GM23248 (cell line): ENCODE measurements around the gene KATNIP. TPM values are rescaled to one million over a fixed set of nuclear protein-coding genes. Genes with fewer than 3 reads are reported as not detected.

Experiments used
- DNase-seq: peaks from one replicate; pipeline ENCODE4 v3.0.0-alpha.2; 2015
- H2AFZ ChIP-seq: fragments of 200-600 bp; sonication (generic); 2 replicates; pipeline ENCODE4 v1.6.1; 2016; ENCODE audit warnings: antibody characterized with exemption
- H3F3A ChIP-seq: fragments of 200-600 bp; sonication (generic); 2 replicates; pipeline ENCODE4 v1.6.1; 2016; ENCODE audit warnings: mild to moderate bottlenecking, antibody characterized with exemption, mixed run types; ENCODE audit not compliant: insufficient read depth
- H3K27ac ChIP-seq: fragments of 200-600 bp; sonication (generic); 2 replicates; pipeline ENCODE4 v1.5.1; 2016; ENCODE audit warnings: mild to moderate bottlenecking
- H3K27me3 ChIP-seq: fragments of 200-600 bp; sonication (generic); replicated peaks from 2 replicates; pipeline ENCODE4 v1.6.1; 2016; ENCODE audit warnings: mild to moderate bottlenecking; ENCODE audit not compliant: insufficient read depth
- H3K36me3 ChIP-seq: fragments of 200-600 bp; sonication (generic); 2 replicates; pipeline ENCODE4 v1.6.1; 2016; ENCODE audit warnings: low read depth, mild to moderate bottlenecking
- H3K4me1 ChIP-seq: fragments of 200-600 bp; sonication (generic); 2 replicates; pipeline ENCODE4 v1.6.1; 2016; ENCODE audit warnings: mild to moderate bottlenecking; ENCODE audit not compliant: insufficient read depth
- H3K4me2 ChIP-seq: fragments of 200-600 bp; sonication (generic); one replicate; pipeline ENCODE4 v1.6.1; 2016; ENCODE audit warnings: mild to moderate bottlenecking; ENCODE audit not compliant: unreplicated experiment
- H3K4me3 ChIP-seq: fragments of 200-600 bp; sonication (generic); 2 replicates; pipeline ENCODE4 v1.5.1; 2016; ENCODE audit warnings: mild to moderate bottlenecking
- H3K79me2 ChIP-seq: fragments of 200-600 bp; sonication (generic); 2 replicates; pipeline ENCODE4 v1.6.1; 2016; ENCODE audit warnings: mild to moderate bottlenecking; ENCODE audit not compliant: insufficient read depth
- H3K9ac ChIP-seq: fragments of 200-600 bp; sonication (generic); 2 replicates; pipeline ENCODE4 v1.6.1; 2016; ENCODE audit warnings: mild to moderate bottlenecking
- H3K9me2 ChIP-seq: fragments of 200-600 bp; sonication (generic); 2 replicates; pipeline ENCODE4 v1.6.1; 2016; ENCODE audit warnings: mixed run types, mild to moderate bottlenecking, moderate library complexity; ENCODE audit not compliant: insufficient read depth
- H3K9me3 ChIP-seq: fragments of 200-600 bp; sonication (generic); one replicate; pipeline ENCODE4 v1.6.1; 2017; ENCODE audit warnings: low read depth
- H4K20me1 ChIP-seq: fragments of 200-600 bp; sonication (generic); 2 replicates; pipeline ENCODE4 v1.6.0; 2016; ENCODE audit not compliant: insufficient read depth
- EZH2 ChIP-seq: fragments of 200-600 bp; sonication (generic); IDR thresholded peaks from 2 replicates; pipeline ENCODE4 v1.6.1; 2018; ENCODE audit warnings: antibody characterized with exemption, mild to moderate bottlenecking; ENCODE audit not compliant: insufficient read depth, poor library complexity, severe bottlenecking
- EZH2phosphoT487 ChIP-seq: fragments of 200-600 bp; sonication (generic); IDR thresholded peaks from 2 replicates; pipeline ENCODE4 v1.6.1; 2018; ENCODE audit warnings: antibody characterized with exemption, moderate library complexity, mild to moderate bottlenecking, low read depth; ENCODE audit not compliant: insufficient read depth
- WGBS, 2 experiments: methylation state at CpG; one replicate each; pipeline ENCODE4 v1.1.6; 2015 to 2017; ENCODE audit warnings: low lambda C conversion rate in 2 of 2, low coverage in 1 of 2; ENCODE audit errors: missing lambda C conversion rate in 2 of 2; 5-methylcytosine and 5-hydroxymethylcytosine counted together
- in situ Hi-C: fragments of 300-500 bp; cut with MboI; formaldehyde crosslinking; loops from 2 replicates; pipeline ENCODE4 v1.15.0; 2020
- polyA plus RNA-seq: library from polyadenylated mRNA; unstranded; fragments of >200 nt; fragmentation: Nextera tagmentation; extraction: Ambion mirVana; gene quantifications from 2 replicates; pipeline ENCODE4 v1.2.1, GENCODE V29; 2016
- total RNA-seq: library from RNA; depleted of rRNA; stranded (reverse); fragments of >200 nt; shearing (Covaris generic); gene quantifications from 2 replicates; pipeline ENCODE4 v1.2.3, GENCODE V29; 2014

KATNIP gene
- total and polyA plus RNA-seq, 2 experiments from 2014 or later = 6.9 to 8.5 TPM

GRCh38 chr16:27529962-27530361 lies 20.0 kb upstream of the KATNIP start:
- Histone ChIP-seq H3K4me2 (no peak overlapping the region), H3K27ac (no peak overlapping the region), H3K36me3 (peaks cover 66% of the 10 kb centered on the region), H3K79me2 (no peaks in the 10 kb centered on the region), H4K20me1 (no peaks in the 10 kb centered on the region; the same call in 1 of the 2 replicates), H3K9ac (no peak overlapping the region), H3K4me1 (peaks cover 9% of the 10 kb centered on the region; the same call in 1 of the 2 replicates), H2AFZ (no peak overlapping the region), H3F3A (no peaks in the 10 kb centered on the region), H3K9me2 (no peaks in the 10 kb centered on the region), H3K4me3 (no peak overlapping the region), H3K9me3 (no peaks in the 10 kb centered on the region), H3K27me3 (no peaks in the 10 kb centered on the region)
- in situ Hi-C loops = no loop called here
- DNase-seq = peak; percentile 62
- TF ChIP-seq EZH2 = no peak
- TF ChIP-seq EZH2phosphoT487 = no peak
- WGBS, 2 experiments = 38 to 49% methylated on average over 6 of the region's 6 CpGs

GRCh38 chr16:27531186-27531585 lies 18.8 kb upstream of the KATNIP start:
- in situ Hi-C loops = no loop called here
- Histone ChIP-seq H3K4me3 (no peak overlapping the region), H3F3A (no peaks in the 10 kb centered on the region), H3K36me3 (peaks cover 66% of the 10 kb centered on the region), H3K9me2 (no peaks in the 10 kb centered on the region), H3K9me3 (no peaks in the 10 kb centered on the region), H3K27ac (no peak overlapping the region), H4K20me1 (no peaks in the 10 kb centered on the region; the same call in 1 of the 2 replicates), H3K4me1 (peaks cover 9% of the 10 kb centered on the region; the same call in 1 of the 2 replicates), H3K9ac (no peak overlapping the region), H3K79me2 (no peaks in the 10 kb centered on the region), H3K4me2 (no peak overlapping the region), H3K27me3 (no peaks in the 10 kb centered on the region), H2AFZ (no peak overlapping the region)
- no peak for DNase-seq
- WGBS, 2 experiments = 98 to 100% methylated on average over 2 of the region's 2 CpGs
- no peak for TF ChIP-seq EZH2

GRCh38 chr16:27531826-27532800 lies 17.8 kb upstream of the KATNIP start:
- H3K9me3 ChIP-seq = no peaks in the 10 kb centered on the region
- H3K4me2 ChIP-seq = no peak overlapping the region
- 88 to 91% methylated on average over 19 of the region's 19 CpGs for WGBS, 2 experiments
- DNase-seq = no peak
- H3K9ac ChIP-seq = no peak overlapping the region
- H3K79me2 ChIP-seq = no peaks in the 10 kb centered on the region
- no peaks in the 10 kb centered on the region; the same call in 1 of the 2 replicates for H4K20me1 ChIP-seq
- peaks cover 68% of the 10 kb centered on the region for H3K36me3 ChIP-seq
- H3K27ac ChIP-seq = no peak overlapping the region
- peaks cover 9% of the 10 kb centered on the region; the same call in 1 of the 2 replicates for H3K4me1 ChIP-seq
- no peaks in the 10 kb centered on the region for H3K27me3 ChIP-seq
- H3F3A ChIP-seq = no peaks in the 10 kb centered on the region; the same call in 1 of the 2 replicates
- H3K9me2 ChIP-seq = no peaks in the 10 kb centered on the region
- no peak overlapping the region for H2AFZ ChIP-seq
- no peak overlapping the region for H3K4me3 ChIP-seq
- TF ChIP-seq EZH2 (no peak), EZH2phosphoT487 (no peak)
- in situ Hi-C loops = no loop called here

- no peaks in the 10 kb centered on the region for H3K79me2 ChIP-seq
- H3K4me3 ChIP-seq = no peak overlapping the region
- H3K9ac ChIP-seq = no peak overlapping the region
- no peak overlapping the region for H2AFZ ChIP-seq
- no peak for TF ChIP-seq EZH2
- TF ChIP-seq EZH2phosphoT487 = no peak
- no peaks in the 10 kb centered on the region for H3K9me2 ChIP-seq
- H3K27ac ChIP-seq = no peak overlapping the region
- no peaks in the 10 kb centered on the region; the same call in 1 of the 2 replicates for H3F3A ChIP-seq
- H3K36me3 ChIP-seq = peaks cover 60% of the 10 kb centered on the region; the same call in 1 of the 2 replicates
- peaks cover 9% of the 10 kb centered on the region; the same call in 1 of the 2 replicates for H3K4me1 ChIP-seq
- DNase-seq = no peak
- H3K9me3 ChIP-seq = no peaks in the 10 kb centered on the region
- H3K4me2 ChIP-seq = no peak overlapping the region
- H4K20me1 ChIP-seq = no peaks in the 10 kb centered on the region; the same call in 1 of the 2 replicates
- WGBS, 2 experiments = 77 to 79% methylated on average over 4 of the region's 4 CpGs
- no peaks in the 10 kb centered on the region for H3K27me3 ChIP-seq
- in situ Hi-C loops = no loop called here
These were observed 15.7 kb upstream of the KATNIP start for GRCh38 chr16:27534256-27534655.
